Keratinocyte (primary cell): ENCODE measurements around the gene CREM. TPM values are rescaled to one million over a fixed set of nuclear protein-coding genes. Genes with fewer than 3 reads are reported as not detected.

Experiments
- DNase-seq: peaks from one replicate; pipeline ENCODE4 v3.0.0-alpha.2; 2011; ENCODE audit warnings: low read depth, missing footprints, low spot score
- FAIRE-seq: peaks from 2 replicates; lab custom pipeline; 2011; peaks lifted over from hg19 to GRCh38; lab: Jason Lieb, UNC
- H2AFZ ChIP-seq: 2 replicates; pipeline ENCODE4 v1.6.0; 2012; ENCODE audit warnings: low read length, control low read depth, inconsistent platforms; ENCODE audit not compliant: control insufficient read depth
- H3K27ac ChIP-seq: 2 replicates; pipeline ENCODE4 v1.5.1; 2011; ENCODE audit warnings: low read length; ENCODE audit not compliant: control insufficient read depth, insufficient read depth
- H3K27me3 ChIP-seq: 3 replicates; pipeline ENCODE4 v1.6.0; 2011; ENCODE audit warnings: low read length; ENCODE audit not compliant: control insufficient read depth, insufficient read depth; ENCODE audit errors: extremely low read depth
- H3K36me3 ChIP-seq, 2 experiments: 2 replicates in 1 of 2; 3 replicates in 1 of 2; pipeline ENCODE4 v1.5.1; 2011; ENCODE audit warnings: low read length in 2 of 2, mild to moderate bottlenecking in 1 of 2; ENCODE audit not compliant: control insufficient read depth in 2 of 2, insufficient read depth in 2 of 2; ENCODE audit errors: extremely low read depth in 1 of 2
- H3K4me1 ChIP-seq: 3 replicates; pipeline ENCODE4 v1.5.1; 2011; ENCODE audit warnings: low read length; ENCODE audit not compliant: control insufficient read depth, insufficient read depth; ENCODE audit errors: extremely low read depth
- H3K4me2 ChIP-seq: 3 replicates; pipeline ENCODE4 v1.6.0; 2011; ENCODE audit warnings: low read depth, low read length; ENCODE audit not compliant: control insufficient read depth, insufficient read depth; ENCODE audit errors: extremely low read depth
- H3K4me3 ChIP-seq, 3 experiments: fragments of 200-600 bp in 1 of 3; sonication (generic) in 1 of 3; 2 replicates in 2 of 3; 3 replicates in 1 of 3; pipeline ENCODE4 v1.5.1; 2011 to 2016; ENCODE audit warnings: low read length in 3 of 3, mild to moderate bottlenecking in 3 of 3, control low read depth in 2 of 3, inconsistent platforms in 1 of 3, low read depth in 1 of 3, mixed read lengths in 1 of 3, mixed run types in 1 of 3, moderate library complexity in 1 of 3; ENCODE audit not compliant: control insufficient read depth in 2 of 3, insufficient read depth in 2 of 3; ENCODE audit errors: extremely low read depth in 1 of 3
- H3K79me2 ChIP-seq: 2 replicates; pipeline ENCODE4 v1.6.0; 2012; ENCODE audit warnings: low read length; ENCODE audit not compliant: control insufficient read depth, insufficient read depth
- H3K9ac ChIP-seq: 3 replicates; pipeline ENCODE4 v1.6.0; 2011; ENCODE audit warnings: low read length; ENCODE audit not compliant: control insufficient read depth, insufficient read depth; ENCODE audit errors: extremely low read depth
- H3K9me1 ChIP-seq: 3 replicates; pipeline ENCODE4 v1.6.0; 2011; ENCODE audit warnings: low read length; ENCODE audit not compliant: control insufficient read depth, insufficient read depth; ENCODE audit errors: extremely low read depth
- H3K9me3 ChIP-seq: 2 replicates; pipeline ENCODE4 v1.5.1; 2012; ENCODE audit warnings: low read depth, low read length; ENCODE audit not compliant: control insufficient read depth
- H4K20me1 ChIP-seq: 3 replicates; pipeline ENCODE4 v1.6.0; 2011; ENCODE audit warnings: low read length; ENCODE audit not compliant: control insufficient read depth, insufficient read depth; ENCODE audit errors: extremely low read depth
- CTCF ChIP-seq, 3 experiments: IDR thresholded peaks in 1 of 3; conservative IDR thresholded peaks in 1 of 3; optimal IDR thresholded peaks in 1 of 3; 2 replicates in 2 of 3; 3 replicates in 1 of 3; pipeline versions ENCODE3 to v1.5.1; 2011; ENCODE audit warnings: low read length in 3 of 3, mild to moderate bottlenecking in 3 of 3, moderate library complexity in 2 of 3, control low read depth in 1 of 3, inconsistent platforms in 1 of 3; ENCODE audit not compliant: insufficient read depth in 2 of 3; ENCODE audit errors: extremely low read depth in 1 of 3
- EZH2 ChIP-seq: IDR thresholded peaks from one replicate; pipeline ENCODE4 v1.6.1; 2012; ENCODE audit warnings: inconsistent platforms, mild to moderate bottlenecking, low read length, moderate library complexity
- dilution Hi-C: fragments of 300-500 bp; cut with MboI; formaldehyde crosslinking; loops from one replicate; pipeline ENCODE4 v1.7.0; 2020; ENCODE audit warnings: low sequenced_read_pairs; ENCODE audit not compliant: extremely low pct_ligation_motif_present
- polyA plus RNA-seq, 5 experiments: library from polyadenylated mRNA; depleted of rRNA in 3 of 5; stranded (reverse) in 3 of 5; stranded (forward) in 1 of 5; unstranded in 1 of 5; fragments of >200 nt; gene quantifications; 1 replicate in 1 of 5; 2 replicates in 3 of 5; 3 replicates in 1 of 5; pipeline versions ENCODE4 v1.2.1 to v1.2.3, GENCODE V29; 2011 to 2012; ENCODE audit warnings: missing spikeins in 2 of 5, low read depth in 1 of 5, low replicate concordance in 1 of 5

Gene CREM
- polyA plus RNA-seq, 1 donor (not counting 4 experiments of a cell fraction or from before 2014, with no cell fraction given): 23.3 TPM

GRCh38 chr10:35223016-35223415 lies 96.4 kb downstream of the CREM start:
- no peak overlapping the region for H2AFZ ChIP-seq
- no peak for FAIRE-seq
- dilution Hi-C loops: no loop called here
- H3K27me3 ChIP-seq: no peaks in the 10 kb centered on the region
- no peak overlapping the region for H3K27ac ChIP-seq
- TF ChIP-seq EZH2 (no peak), CTCF (optimal IDR thresholded peaks at IDR 0.05 in 1 of 3, IDR thresholded peaks at IDR 0.05 in 1 of 3, conservative IDR thresholded peaks at IDR 0.05 in 1 of 3; ENCODE audit: extremely low read depth in 1 of 3, insufficient read depth in 2 of 3, low read length in 3 of 3) (peak in 1 of 3 experiments; percentile 22)
- no peaks in the 10 kb centered on the region for H3K4me1 ChIP-seq
- H3K9me3 ChIP-seq: no peaks in the 10 kb centered on the region
- no peak overlapping the region for H3K4me3 ChIP-seq
- no peaks in the 10 kb centered on the region for H4K20me1 ChIP-seq
- H3K9ac ChIP-seq: no peak overlapping the region
- no peak for DNase-seq
- no peaks in the 10 kb centered on the region for H3K79me2 ChIP-seq
- no peak overlapping the region for H3K4me2 ChIP-seq
- no peaks in the 10 kb centered on the region for H3K9me1 ChIP-seq
- H3K36me3 ChIP-seq: no peaks in the 10 kb centered on the region

- no peaks in the 10 kb centered on the region for H3K9me3 ChIP-seq
- dilution Hi-C loops: no loop called here
Observed at GRCh38 chr10:35224045-35224740, 97.5 kb downstream of the CREM start.

More at GRCh38 chr10:35224045-35224740, 97.5 kb downstream of the CREM start:
- Histone ChIP-seq H3K9me1 (no peaks in the 10 kb centered on the region), H3K4me3 (no peak overlapping the region), H3K27me3 (no peaks in the 10 kb centered on the region), H4K20me1 (no peaks in the 10 kb centered on the region), H2AFZ (no peak overlapping the region), H3K27ac (no peak overlapping the region), H3K79me2 (no peaks in the 10 kb centered on the region), H3K9ac (no peak overlapping the region), H3K36me3 (no peaks in the 10 kb centered on the region), H3K4me2 (no peak overlapping the region), H3K4me1 (no peaks in the 10 kb centered on the region)
- FAIRE-seq (no peak), DNase-seq (no peak)
- no peak for TF ChIP-seq CTCF (optimal IDR thresholded peaks at IDR 0.05 in 1 of 3, IDR thresholded peaks at IDR 0.05 in 1 of 3, conservative IDR thresholded peaks at IDR 0.05 in 1 of 3; ENCODE audit: extremely low read depth in 1 of 3, insufficient read depth in 2 of 3, low read length in 3 of 3)
- no peak for TF ChIP-seq EZH2
